ENCODE data around the gene JAKMIP1. TPM values are rescaled to one million over a fixed set of nuclear protein-coding genes. Genes with fewer than 3 reads are reported as not detected.

Gene JAKMIP1
- total RNA-seq, 2 donors from 2014 or later, result 0.14 TPM

GRCh38 chr4:6205973-6206372 lies 5.6 kb upstream of the JAKMIP1 start:
- DNase-seq (ENCODE audit: low spot score), result no peak
- intact Hi-C loops (cut with DNase I), result no loop called here

- intact Hi-C loops (cut with DNase I), result no loop called here
- DNase-seq (ENCODE audit: low spot score), result no peak
Measured at GRCh38 chr4:6205567-6205931, 5.2 kb upstream of the JAKMIP1 start.

GRCh38 chr4:6204871-6205566 lies 4.7 kb upstream of the JAKMIP1 start:
- no peak for DNase-seq (ENCODE audit: low spot score)
- intact Hi-C loops (cut with DNase I), result no loop called here

- intact Hi-C loops (cut with DNase I), result no loop called here
- no peak for DNase-seq (ENCODE audit: low spot score)
Measured at GRCh38 chr4:6204098-6204497, 3.7 kb upstream of the JAKMIP1 start.

- DNase-seq (ENCODE audit: low spot score), result peak; percentile 66
- intact Hi-C loops (cut with DNase I), result no loop called here
Measured at GRCh38 chr4:6201580-6202091, 1.3 kb upstream of the JAKMIP1 start.

GRCh38 chr4:6200922-6201362 lies 593 bp upstream of the JAKMIP1 start:
- DNase-seq (ENCODE audit: low spot score), result no peak
- intact Hi-C loops (cut with DNase I), result no loop called here

- intact Hi-C loops (cut with DNase I), result loop anchor here in 1 of 2 donors (5.0 kb wide), 1 partner anchor 1898 kb away; no protein-coding TSS in a partner anchor
- DNase-seq (ENCODE audit: low spot score), result peak; percentile 41
Measured at GRCh38 chr4:6199422-6199921, 877 bp downstream of the JAKMIP1 start.

GRCh38 chr4:6198768-6199421 lies 1.5 kb downstream of the JAKMIP1 start:
- DNase-seq (ENCODE audit: low spot score), result peak; percentile 75
- intact Hi-C loops (cut with DNase I), result loop anchor here in 1 of 2 donors (5.0 kb wide), 1 partner anchor 1898 kb away; no protein-coding TSS in a partner anchor

- intact Hi-C loops (cut with DNase I), result loop anchor here in 1 of 2 donors (5.0 kb wide), 1 partner anchor 1899 kb away; no protein-coding TSS in a partner anchor
- DNase-seq (ENCODE audit: low spot score), result peak; percentile 46
Measured at GRCh38 chr4:6198278-6198677, 2.1 kb downstream of the JAKMIP1 start.

GRCh38 chr4:6197433-6198174 lies 2.7 kb downstream of the JAKMIP1 start:
- intact Hi-C loops (cut with DNase I), result loop anchor here in 1 of 2 donors (5.0 kb wide), 1 partner anchor 1900 kb away; no protein-coding TSS in a partner anchor
- DNase-seq (ENCODE audit: low spot score), result peak; percentile 62

GRCh38 chr4:6196871-6197270 lies 3.5 kb downstream of the JAKMIP1 start:
- intact Hi-C loops (cut with DNase I), result loop anchor here in 1 of 2 donors (5.0 kb wide), 1 partner anchor 1900 kb away; no protein-coding TSS in a partner anchor
- DNase-seq (ENCODE audit: low spot score), result peak; percentile 57

GRCh38 chr4:6196324-6196723 lies 4.0 kb downstream of the JAKMIP1 start:
- intact Hi-C loops (cut with DNase I), result loop anchor here in 1 of 2 donors (5.0 kb wide), 1 partner anchor 1901 kb away; no protein-coding TSS in a partner anchor
- peak; percentile 50 for DNase-seq (ENCODE audit: low spot score)

GRCh38 chr4:6195602-6196319 lies 4.6 kb downstream of the JAKMIP1 start:
- intact Hi-C loops (cut with DNase I), result loop anchor here in 1 of 2 donors (5.0 kb wide), 1 partner anchor 1902 kb away; no protein-coding TSS in a partner anchor
- DNase-seq (ENCODE audit: low spot score), result no peak

- DNase-seq (ENCODE audit: low spot score), result no peak
- intact Hi-C loops (cut with DNase I), result loop anchor here in 1 of 2 donors (5.0 kb wide), 1 partner anchor 1903 kb away; no protein-coding TSS in a partner anchor
Measured at GRCh38 chr4:6194458-6195195, 5.7 kb downstream of the JAKMIP1 start.

GRCh38 chr4:6193399-6193798 lies 7.0 kb downstream of the JAKMIP1 start:
- intact Hi-C loops (cut with DNase I), result no loop called here
- DNase-seq (ENCODE audit: low spot score), result peak; percentile 40

- peak; percentile 50 for DNase-seq (ENCODE audit: low spot score)
- intact Hi-C loops (cut with DNase I), result no loop called here
Measured at GRCh38 chr4:6192245-6192644, 8.1 kb downstream of the JAKMIP1 start.

GRCh38 chr4:6191448-6192130 lies 8.8 kb downstream of the JAKMIP1 start:
- intact Hi-C loops (cut with DNase I), result no loop called here

More at GRCh38 chr4:6191448-6192130, 8.8 kb downstream of the JAKMIP1 start:
- no peak for DNase-seq (ENCODE audit: low spot score)

All from posterior vena cava (tissue), 2 donors.